HepG2 (cell line): Measurements from ENCODE around the gene C16orf95. TPM values are rescaled to one million over a fixed set of nuclear protein-coding genes. Genes with fewer than 3 reads are reported as not detected.

Source experiments
- ADNP ChIP-seq: sonication (generic); formaldehyde crosslinking; IDR thresholded peaks from 2 replicates; pipeline ENCODE4 v1.4.0; 2020; ENCODE audit warnings: missing genetic modification reagents
- BORCS8-MEF2B ChIP-seq: sonication (generic); formaldehyde crosslinking; IDR thresholded peaks from 2 replicates; pipeline ENCODE4 v1.8.0; 2022; ENCODE audit warnings: mild to moderate bottlenecking, missing genetic modification reagents
- CBX5 ChIP-seq: sonication (generic); formaldehyde crosslinking; IDR thresholded peaks from 2 replicates; pipeline ENCODE4 v1.4.0; 2020; ENCODE audit warnings: missing genetic modification reagents, borderline replicate concordance
- CENPT ChIP-seq: sonication (generic); formaldehyde crosslinking; IDR thresholded peaks from 2 replicates; pipeline ENCODE4 v1.8.0; 2022; ENCODE audit warnings: low read depth, mild to moderate bottlenecking, moderate library complexity, missing genetic modification reagents
- GTF2F1 ChIP-seq: fragments of 150-350 bp; IDR thresholded peaks from 2 replicates; pipeline ENCODE4 v1.6.1; 2014; ENCODE audit warnings: low read length
- KMT2B ChIP-seq: IDR thresholded peaks from 2 replicates; pipeline ENCODE4 v1.6.1; 2016; ENCODE audit warnings: missing genetic modification reagents, missing compliant biosample characterization
- MNT ChIP-seq: fragments of 450-650 bp; IDR thresholded peaks from 2 replicates; pipeline ENCODE4 v1.6.1; 2016
- PCBP2 ChIP-seq: fragments of 200-400 bp; formaldehyde crosslinking; optimal IDR thresholded peaks from 2 replicates; pipeline ENCODE3; 2018; ENCODE audit warnings: low read length, low read depth; ENCODE audit not compliant: poor library complexity, severe bottlenecking
- SYNCRIP ChIP-seq: fragments of 200-400 bp; formaldehyde crosslinking; IDR thresholded peaks from 2 replicates; pipeline ENCODE4 v1.6.1; 2018; ENCODE audit warnings: mild to moderate bottlenecking, low read depth, low read length; ENCODE audit not compliant: insufficient read depth
- XRCC5 ChIP-seq: fragments of 200-400 bp; formaldehyde crosslinking; optimal IDR thresholded peaks from 2 replicates; pipeline ENCODE3; 2017; ENCODE audit warnings: mild to moderate bottlenecking, low read length
- ZBTB34 ChIP-seq: sonication (generic); formaldehyde crosslinking; IDR thresholded peaks from 2 replicates; pipeline ENCODE4 v1.8.0; 2022; ENCODE audit warnings: mild to moderate bottlenecking, missing genetic modification reagents
- ZNF768 ChIP-seq: sonication (generic); formaldehyde crosslinking; IDR thresholded peaks from 2 replicates; pipeline ENCODE4 v1.4.0; 2020; ENCODE audit warnings: missing genetic modification reagents
- polyA plus RNA-seq, 8 experiments: library from polyadenylated mRNA; depleted of rRNA in 3 of 8; stranded (reverse) in 7 of 8; unstranded in 1 of 8; fragments of >200 nt; fragmentation: Illumina TruSeq in 4 of 8; extraction: Trizol in 4 of 8; gene quantifications; 2 replicates each; pipeline versions ENCODE4 v1.2.1 to v1.2.3, GENCODE V29; 2011 to 2016; ENCODE audit warnings: low read depth in 4 of 8, missing spikeins in 1 of 8, mixed read lengths in 1 of 8; ENCODE audit not compliant: insufficient read depth in 1 of 8
- total RNA-seq, 5 experiments: library from RNA; depleted of rRNA; stranded (reverse); fragments of >200 nt; fragmentation: Illumina TruSeq; extraction: Trizol; gene quantifications; 2 replicates each; pipeline ENCODE4 v1.2.3, GENCODE V29; 2016; ENCODE audit warnings: low read depth in 1 of 5
- TF ChIP-seq, protein P1 (sequence below): sonication (generic); formaldehyde crosslinking; IDR thresholded peaks from 2 replicates; pipeline ENCODE4 v1.5.1; 2020; ENCODE audit warnings: mild to moderate bottlenecking, missing genetic modification reagents
- TF ChIP-seq, protein P2 (sequence below): sonication (generic); formaldehyde crosslinking; IDR thresholded peaks from one replicate; pipeline ENCODE4 v1.5.1; 2020; ENCODE audit warnings: mild to moderate bottlenecking, missing genetic modification reagents; ENCODE audit errors: not compliant biosample characterization

C16orf95 gene
- total and polyA plus RNA-seq, 2 of the 13 experiments (the other 11 are each of a cell fraction or from before 2014, with no cell fraction given), result 2.8 to 8.6 TPM

DNA sequence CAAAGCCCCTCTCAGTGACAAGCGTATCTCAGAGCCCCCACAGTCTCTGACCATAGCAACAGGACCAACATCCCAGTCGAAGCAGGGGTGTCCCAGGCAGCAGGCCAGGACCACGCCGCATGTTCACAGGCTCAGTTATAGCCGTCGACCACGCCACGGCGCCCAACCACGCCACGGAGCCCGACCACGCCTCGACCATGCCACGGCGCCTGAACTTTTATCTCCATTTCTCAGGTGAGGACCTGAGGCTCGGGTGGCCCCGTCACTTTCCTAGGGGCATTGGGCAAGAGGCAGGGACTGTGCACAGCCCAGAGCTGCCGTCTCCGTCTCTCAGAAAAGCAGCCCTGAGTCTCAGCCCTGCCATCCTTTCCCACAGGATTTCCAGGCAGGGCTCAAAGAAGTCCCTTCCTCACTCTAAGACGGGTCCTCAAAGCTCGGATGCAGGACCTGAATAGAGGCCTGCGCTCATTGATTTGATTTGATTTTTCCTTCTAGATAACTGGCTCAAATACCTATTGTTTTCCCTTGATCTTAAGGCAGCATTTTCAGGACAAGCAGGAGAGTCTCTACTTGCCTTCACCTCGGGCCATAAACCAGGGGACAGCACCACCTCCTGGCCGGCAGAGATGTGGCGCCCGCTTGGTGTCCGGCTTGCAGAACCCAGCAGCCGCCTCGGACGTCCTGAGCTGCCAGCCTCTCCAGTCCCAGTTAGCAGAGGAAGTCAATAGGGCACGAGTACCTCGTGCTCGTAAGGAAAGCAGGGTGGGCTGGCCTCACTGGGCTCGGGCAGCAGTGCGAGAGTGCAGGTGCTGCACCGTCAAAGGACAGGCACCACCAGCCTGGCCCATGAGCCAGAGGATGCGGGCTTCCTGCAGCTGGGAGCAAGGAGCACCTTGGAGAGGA lies 38.8 kb downstream of the C16orf95 start (continued):
- no peak for TF ChIP-seq MNT
- peak; percentile 88 for TF ChIP-seq XRCC5
- TF ChIP-seq, protein P1, sequence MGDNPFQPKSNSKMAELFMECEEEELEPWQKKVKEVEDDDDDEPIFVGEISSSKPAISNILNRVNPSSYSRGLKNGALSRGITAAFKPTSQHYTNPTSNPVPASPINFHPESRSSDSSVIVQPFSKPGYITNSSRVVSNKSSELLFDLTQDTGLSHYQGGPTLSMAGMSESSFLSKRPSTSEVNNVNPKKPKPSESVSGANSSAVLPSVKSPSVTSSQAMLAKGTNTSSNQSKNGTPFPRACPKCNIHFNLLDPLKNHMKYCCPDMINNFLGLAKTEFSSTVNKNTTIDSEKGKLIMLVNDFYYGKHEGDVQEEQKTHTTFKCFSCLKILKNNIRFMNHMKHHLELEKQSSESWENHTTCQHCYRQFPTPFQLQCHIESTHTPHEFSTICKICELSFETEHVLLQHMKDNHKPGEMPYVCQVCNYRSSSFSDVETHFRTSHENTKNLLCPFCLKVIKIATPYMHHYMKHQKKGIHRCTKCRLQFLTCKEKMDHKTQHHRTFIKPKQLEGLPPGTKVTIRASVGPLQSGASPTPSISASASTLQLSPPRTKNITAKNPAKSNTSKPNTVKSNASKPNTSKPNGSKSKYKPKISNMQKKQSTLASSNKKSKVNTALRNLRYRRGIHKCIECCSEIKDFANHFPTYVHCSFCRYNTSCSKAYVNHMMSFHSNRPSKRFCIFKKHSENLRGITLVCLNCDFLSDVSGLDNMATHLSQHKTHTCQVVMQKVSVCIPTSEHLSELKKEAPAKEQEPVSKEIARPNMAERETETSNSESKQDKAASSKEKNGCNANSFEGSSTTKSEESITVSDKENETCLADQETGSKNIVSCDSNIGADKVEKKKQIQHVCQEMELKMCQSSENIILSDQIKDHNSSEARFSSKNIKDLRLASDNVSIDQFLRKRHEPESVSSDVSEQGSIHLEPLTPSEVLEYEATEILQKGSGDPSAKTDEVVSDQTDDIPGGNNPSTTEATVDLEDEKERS (CRISPR knock-in tag), result 0 out of 2 replicates have a peak, but pooled peaks have one; percentile 35
- no peak for TF ChIP-seq CBX5
- TF ChIP-seq ZBTB34, result no peak
- no peak for TF ChIP-seq GTF2F1
- no peak for TF ChIP-seq CENPT (CRISPR knock-in tag)
- TF ChIP-seq SYNCRIP, result no peak
- no peak for TF ChIP-seq PCBP2
- TF ChIP-seq, protein P2, sequence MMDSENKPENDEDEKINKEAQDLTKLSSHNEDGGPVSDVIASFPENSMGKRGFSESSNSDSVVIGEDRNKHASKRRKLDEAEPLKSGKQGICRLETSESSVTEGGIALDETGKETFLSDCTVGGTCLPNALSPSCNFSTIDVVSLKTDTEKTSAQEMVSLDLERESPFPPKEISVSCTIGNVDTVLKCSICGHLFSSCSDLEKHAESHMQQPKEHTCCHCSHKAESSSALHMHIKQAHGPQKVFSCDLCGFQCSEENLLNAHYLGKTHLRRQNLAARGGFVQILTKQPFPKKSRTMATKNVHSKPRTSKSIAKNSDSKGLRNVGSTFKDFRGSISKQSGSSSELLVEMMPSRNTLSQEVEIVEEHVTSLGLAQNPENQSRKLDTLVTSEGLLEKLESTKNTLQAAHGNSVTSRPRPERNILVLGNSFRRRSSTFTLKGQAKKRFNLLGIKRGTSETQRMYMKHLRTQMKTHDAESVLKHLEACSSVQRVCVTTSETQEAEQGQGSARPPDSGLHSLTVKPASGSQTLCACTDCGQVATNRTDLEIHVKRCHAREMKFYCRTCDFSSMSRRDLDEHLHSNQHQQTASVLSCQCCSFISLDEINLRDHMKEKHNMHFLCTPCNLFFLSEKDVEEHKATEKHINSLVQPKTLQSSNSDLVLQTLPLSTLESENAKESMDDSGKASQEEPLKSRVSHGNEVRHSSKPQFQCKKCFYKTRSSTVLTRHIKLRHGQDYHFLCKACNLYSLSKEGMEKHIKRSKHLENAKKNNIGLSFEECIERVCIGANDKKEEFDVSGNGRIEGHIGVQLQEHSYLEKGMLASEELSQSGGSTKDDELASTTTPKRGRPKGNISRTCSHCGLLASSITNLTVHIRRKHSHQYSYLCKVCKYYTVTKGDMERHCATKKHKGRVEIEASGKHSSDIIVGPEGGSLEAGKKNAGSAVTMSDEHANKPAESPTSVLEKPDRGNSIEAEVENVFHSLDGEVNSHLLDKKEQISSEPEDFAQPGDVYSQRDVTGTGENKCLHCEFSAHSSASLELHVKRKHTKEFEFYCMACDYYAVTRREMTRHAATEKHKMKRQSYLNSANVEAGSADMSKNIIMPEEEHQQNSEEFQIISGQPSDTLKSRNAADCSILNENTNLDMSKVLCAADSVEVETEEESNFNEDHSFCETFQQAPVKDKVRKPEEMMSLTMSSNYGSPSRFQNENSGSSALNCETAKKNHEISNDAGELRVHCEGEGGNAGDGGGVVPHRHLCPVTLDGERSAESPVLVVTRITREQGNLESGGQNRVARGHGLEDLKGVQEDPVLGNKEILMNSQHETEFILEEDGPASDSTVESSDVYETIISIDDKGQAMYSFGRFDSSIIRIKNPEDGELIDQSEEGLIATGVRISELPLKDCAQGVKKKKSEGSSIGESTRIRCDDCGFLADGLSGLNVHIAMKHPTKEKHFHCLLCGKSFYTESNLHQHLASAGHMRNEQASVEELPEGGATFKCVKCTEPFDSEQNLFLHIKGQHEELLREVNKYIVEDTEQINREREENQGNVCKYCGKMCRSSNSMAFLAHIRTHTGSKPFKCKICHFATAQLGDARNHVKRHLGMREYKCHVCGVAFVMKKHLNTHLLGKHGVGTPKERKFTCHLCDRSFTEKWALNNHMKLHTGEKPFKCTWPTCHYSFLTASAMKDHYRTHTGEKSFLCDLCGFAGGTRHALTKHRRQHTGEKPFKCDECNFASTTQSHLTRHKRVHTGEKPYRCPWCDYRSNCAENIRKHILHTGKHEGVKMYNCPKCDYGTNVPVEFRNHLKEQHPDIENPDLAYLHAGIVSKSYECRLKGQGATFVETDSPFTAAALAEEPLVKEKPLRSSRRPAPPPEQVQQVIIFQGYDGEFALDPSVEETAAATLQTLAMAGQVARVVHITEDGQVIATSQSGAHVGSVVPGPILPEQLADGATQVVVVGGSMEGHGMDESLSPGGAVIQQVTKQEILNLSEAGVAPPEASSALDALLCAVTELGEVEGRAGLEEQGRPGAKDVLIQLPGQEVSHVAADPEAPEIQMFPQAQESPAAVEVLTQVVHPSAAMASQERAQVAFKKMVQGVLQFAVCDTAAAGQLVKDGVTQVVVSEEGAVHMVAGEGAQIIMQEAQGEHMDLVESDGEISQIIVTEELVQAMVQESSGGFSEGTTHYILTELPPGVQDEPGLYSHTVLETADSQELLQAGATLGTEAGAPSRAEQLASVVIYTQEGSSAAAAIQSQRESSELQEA (CRISPR knock-in tag), result peak; percentile 62
- no peak for TF ChIP-seq KMT2B
- TF ChIP-seq ZNF768 (CRISPR knock-in tag), result no peak
- TF ChIP-seq BORCS8-MEF2B (CRISPR knock-in tag), result no peak
- TF ChIP-seq ADNP (CRISPR knock-in tag), result no peak
